RWPE1 (cell line): Measurements from ENCODE around the gene ZNF428.
"Not testable (repeated sequence)": the region's sequence is repeated elsewhere in the genome, so short reads cannot be mapped to it uniquely, and the experiment has no call there.

Experiments
- CTCF ChIA-PET: fragments of 350-600 bp; sonication (Branson Sonifier 250); formaldehyde crosslinking; extraction: SDS; loops from one replicate; lab custom pipeline; 2021; lab: Yijun Ruan, JAX
- POLR2A ChIA-PET: fragments of 400-600 bp; formaldehyde crosslinking; extraction: SDS; loops from one replicate; lab custom pipeline; 2020; ENCODE audit warnings: antibody characterized with exemption; ENCODE audit not compliant: low non-redundant PET; lab: Yijun Ruan, JAX
- DNase-seq: peaks from one replicate; pipeline ENCODE4 v3.0.0; 2012; ENCODE audit warnings: low spot score
- H3K27ac ChIP-seq: fragments of 450-650 bp; 2 replicates; pipeline ENCODE4 v1.5.1; 2017
- CTCF ChIP-seq: fragments of 450-650 bp; conservative IDR thresholded peaks from 2 replicates; pipeline ENCODE4 v1.5.1; 2017; ENCODE audit warnings: low read depth, mild to moderate bottlenecking

The ZNF428 gene

GRCh38 chr19:43589678-43590077 is 29.8 kb downstream of the ZNF428 start:
- POLR2A ChIA-PET = no interaction called here
- H3K27ac ChIP-seq = no peak overlapping the region
- DNase-seq = no peak
- CTCF ChIA-PET = interaction anchor here (0.7 kb wide), 1 partner anchor 1640 kb away, joined by 3 read pairs; no protein-coding TSS in a partner anchor
- TF ChIP-seq CTCF = no peak

GRCh38 chr19:43589277-43589676 is 30.2 kb downstream of the ZNF428 start:
- POLR2A ChIA-PET = no interaction called here
- no peak for DNase-seq
- no peak for TF ChIP-seq CTCF
- CTCF ChIA-PET = interaction anchor here (0.9 kb wide), 1 partner anchor 11 kb away, joined by 3 read pairs; no protein-coding TSS in a partner anchor
- H3K27ac ChIP-seq = no peak overlapping the region

- CTCF ChIA-PET, H3K27ac ChIP-seq, DNase-seq, POLR2A ChIA-PET: not testable (repeated sequence)
Observed at GRCh38 chr19:43587029-43587428, 32.4 kb downstream of the ZNF428 start.

- ChIA-PET CTCF (no interaction called here), POLR2A (no interaction called here)
- no peak for DNase-seq
- TF ChIP-seq CTCF = no peak
- no peak overlapping the region for H3K27ac ChIP-seq
Observed at GRCh38 chr19:43586346-43586745, 33.1 kb downstream of the ZNF428 start.

DNA sequence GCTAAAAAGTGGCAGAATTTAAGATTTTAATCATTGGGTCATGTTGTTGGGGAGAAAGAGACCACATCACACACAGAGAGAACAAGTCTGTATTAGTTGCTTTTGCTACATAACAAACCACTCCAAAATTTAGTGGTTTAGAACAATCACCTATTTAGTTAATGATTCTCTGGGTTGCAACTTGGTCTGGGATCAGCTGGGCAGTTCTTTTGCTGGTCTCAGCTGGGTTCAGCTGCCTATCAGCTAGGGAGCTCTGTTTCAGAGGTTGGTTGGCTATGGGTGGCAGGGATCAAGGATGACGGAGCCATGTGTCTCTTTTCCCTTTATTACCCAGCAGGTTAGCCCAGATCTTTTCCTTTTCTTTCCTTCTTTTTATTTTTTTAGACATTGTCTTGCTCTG is 34.9 kb downstream of the ZNF428 start:
- ChIA-PET POLR2A (interaction anchor here (1.1 kb wide), 1 partner anchor 10 kb away, joined by 3 read pairs; no protein-coding TSS in a partner anchor), CTCF (no interaction called here)
- H3K27ac ChIP-seq = peak overlapping the region; percentile 47; the same call in 1 of the 2 replicates
- no peak for DNase-seq
- TF ChIP-seq CTCF = no peak

DNA sequence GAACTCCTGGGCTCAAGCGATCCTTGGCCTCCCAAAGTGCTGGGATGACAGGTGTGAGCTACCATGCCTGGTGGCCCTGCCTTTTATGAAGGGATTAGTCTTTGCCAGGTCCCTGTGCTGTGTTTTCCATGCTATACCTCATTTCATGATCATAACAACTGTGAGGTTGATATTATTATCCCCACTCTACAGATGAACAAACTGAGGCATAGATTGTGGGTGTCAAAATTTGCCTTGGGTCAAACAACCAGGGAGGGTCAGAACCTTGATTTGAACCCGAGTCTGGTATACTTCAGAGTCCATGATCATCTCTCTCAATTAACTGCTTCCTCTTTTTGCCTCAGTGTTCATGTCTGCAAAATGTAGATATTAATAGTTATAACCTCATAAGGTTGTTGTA is 36.9 kb downstream of the ZNF428 start:
- ChIA-PET CTCF (interaction anchor here (0.6 to 2.1 kb wide), 2 partner anchors 12 to 15 kb away, joined by 4 to 7 read pairs; no protein-coding TSS in a partner anchor), POLR2A (no interaction called here)
- DNase-seq = no peak
- no peak overlapping the region for H3K27ac ChIP-seq
- TF ChIP-seq CTCF = no peak

GRCh38 chr19:43581467-43581866 is 38.0 kb downstream of the ZNF428 start:
- DNase-seq = no peak
- H3K27ac ChIP-seq = peak overlapping the region; percentile 75
- POLR2A ChIA-PET = no interaction called here
- TF ChIP-seq CTCF = no peak
- CTCF ChIA-PET = interaction anchor here (2.1 kb wide), 1 partner anchor 13 kb away, joined by 7 read pairs; no protein-coding TSS in a partner anchor
